Testis (tissue), 3 donors: Measurements from ENCODE around the gene ZNF26. TPM values are rescaled to one million over a fixed set of nuclear protein-coding genes. Genes with fewer than 3 reads are reported as not detected.

Source experiments
- DNase-seq: peaks from one replicate; pipeline ENCODE4 v3.0.0-alpha.2; 2019
- H3K27ac ChIP-seq, 2 donors: fragments of 200-600 bp; sonication (generic); one replicate each; pipeline ENCODE4 v1.5.1; 2019
- H3K27me3 ChIP-seq: fragments of 200-600 bp; sonication (generic); one replicate; pipeline ENCODE4 v1.5.1; 2019
- H3K36me3 ChIP-seq: fragments of 200-600 bp; sonication (generic); one replicate; pipeline ENCODE4 v1.5.1; 2017; ENCODE audit warnings: low read depth; ENCODE audit errors: missing control alignments
- H3K4me1 ChIP-seq: fragments of 200-600 bp; sonication (generic); one replicate; pipeline ENCODE4 v1.5.1; 2019
- H3K4me3 ChIP-seq, 2 donors: fragments of 200-600 bp; sonication (generic); one replicate each; pipeline ENCODE4 v1.5.1; 2017 to 2019
- H3K9me3 ChIP-seq: fragments of 200-600 bp; sonication (generic); one replicate; pipeline ENCODE4 v1.5.1; 2017
- CTCF ChIP-seq, 3 experiments: fragments of 450-650 bp in 2 of 3; fragments of 200-600 bp in 1 of 3; sonication (generic) in 1 of 3; IDR thresholded peaks; one replicate each; pipeline ENCODE4 v1.5.1; 2016 to 2019; ENCODE audit warnings: antibody characterized with exemption in 3 of 3, mild to moderate bottlenecking in 2 of 3, moderate library complexity in 1 of 3
- POLR2A ChIP-seq: fragments of 450-650 bp; IDR thresholded peaks from one replicate; pipeline ENCODE4 v1.6.1; 2017; ENCODE audit warnings: antibody characterized with exemption, mild to moderate bottlenecking, moderate library complexity
- WGBS, 2 donors: methylation state at CpG; one replicate each; pipeline ENCODE4 v1.1.5; 2018; 5-methylcytosine and 5-hydroxymethylcytosine counted together
- intact Hi-C: fragments of 100-400 bp; cut with DNase I; formaldehyde crosslinking; loops from one replicate; pipeline ENCODE4 v1.15.1; 2023; ENCODE audit warnings: low total_unique reads
- polyA plus RNA-seq: library from polyadenylated mRNA; stranded (reverse); fragments of 350-450 nt; fragmentation: Illumina TruSeq; extraction: RNeasy Lipid Tissue Mini Kit (QIAGEN cat#74804); gene quantifications from one replicate; pipeline ENCODE4 v1.2.3, GENCODE V29; 2014; ENCODE audit warnings: low read depth, low replicate concordance; ENCODE audit not compliant: insufficient read depth
- total RNA-seq, 2 donors: library from RNA; depleted of rRNA; stranded (reverse); fragments of >200 nt; gene quantifications; one replicate each; pipeline ENCODE4 v1.2.3, GENCODE V29; 2016

ZNF26 gene
- total and polyA plus RNA-seq, 3 donors from 2014 or later, result 6.0 to 26.9 (median 24.2) TPM

- DNase-seq, result no peak
- Histone ChIP-seq H3K27me3 (no peaks in the 10 kb centered on the region), H3K4me1 (no peaks in the 10 kb centered on the region), H3K9me3 (no peaks in the 10 kb centered on the region), H3K27ac (no peak overlapping the region), H3K4me3 (no peak overlapping the region), H3K36me3 (no peaks in the 10 kb centered on the region)
- WGBS, 2 donors, result 0 to 39% methylated on average over 1 of the region's 1 CpG
- intact Hi-C loops, result no loop called here
- TF ChIP-seq POLR2A, result no peak
- no peak for TF ChIP-seq CTCF (IDR thresholded peaks at IDR 0.05)
Observed at GRCh38 chr12:132998741-132999140, 12.6 kb downstream of the ZNF26 start.

DNA sequence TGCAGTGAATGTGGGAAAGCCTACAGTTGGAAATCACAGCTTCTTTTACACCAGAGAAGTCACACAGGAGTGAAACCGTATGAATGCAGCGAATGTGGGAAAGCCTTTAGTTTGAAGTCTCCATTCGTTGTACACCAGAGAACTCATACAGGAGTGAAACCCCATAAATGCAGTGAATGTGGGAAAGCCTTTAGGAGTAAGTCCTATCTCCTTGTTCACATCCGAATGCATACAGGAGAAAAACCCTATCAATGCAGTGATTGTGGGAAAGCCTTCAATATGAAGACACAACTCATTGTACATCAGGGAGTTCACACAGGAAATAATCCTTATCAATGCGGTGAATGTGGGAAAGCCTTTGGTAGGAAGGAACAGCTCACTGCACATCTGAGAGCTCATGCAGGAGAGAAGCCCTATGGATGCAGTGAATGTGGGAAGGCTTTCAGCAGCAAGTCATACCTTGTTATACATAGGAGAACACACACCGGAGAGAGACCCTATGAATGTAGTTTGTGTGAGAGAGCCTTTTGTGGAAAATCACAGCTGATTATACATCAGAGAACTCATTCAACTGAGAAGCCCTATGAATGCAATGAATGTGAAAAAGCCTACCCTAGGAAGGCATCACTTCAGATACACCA, 24.6 kb downstream of the ZNF26 start:
- Histone ChIP-seq H3K27ac (no peak overlapping the region), H3K36me3 (peaks cover 3% of the 10 kb centered on the region), H3K4me1 (no peaks in the 10 kb centered on the region), H3K9me3 (peaks cover 4% of the 10 kb centered on the region), H3K4me3 (no peak overlapping the region), H3K27me3 (no peaks in the 10 kb centered on the region)
- TF ChIP-seq CTCF (IDR thresholded peaks at IDR 0.05) (no peak), POLR2A (no peak)
- intact Hi-C loops, result no loop called here
- 94 to 95% methylated on average over 6 of the region's 6 CpGs for WGBS, 2 donors
- no peak for DNase-seq

DNA sequence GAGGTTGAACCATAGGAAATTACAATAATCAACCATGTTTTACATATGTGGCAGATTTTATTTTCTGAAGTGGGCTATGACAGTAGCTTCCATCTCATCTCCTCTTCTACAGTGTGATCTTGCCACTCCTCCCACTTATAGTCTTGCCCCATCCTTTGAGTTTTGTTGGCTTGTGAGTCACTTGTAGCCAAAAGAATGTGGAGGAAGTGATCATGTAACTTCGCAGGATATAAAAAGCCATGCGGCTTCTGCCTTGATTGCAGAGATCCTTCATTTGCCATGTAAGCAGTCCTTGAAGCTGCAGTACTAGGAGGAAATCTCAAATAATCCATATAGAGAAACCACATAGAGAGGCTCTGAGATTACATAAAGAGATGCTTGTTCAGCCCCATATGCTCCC, 37.4 kb downstream of the ZNF26 start:
- Histone ChIP-seq H3K9me3 (no peaks in the 10 kb centered on the region), H3K27me3 (no peaks in the 10 kb centered on the region), H3K4me3 (no peak overlapping the region), H3K4me1 (no peaks in the 10 kb centered on the region), H3K36me3 (no peaks in the 10 kb centered on the region), H3K27ac (no peak overlapping the region)
- no peak for DNase-seq
- WGBS, 2 donors, result 84 to 97% methylated on average over 2 of the region's 2 CpGs
- TF ChIP-seq POLR2A (no peak), CTCF (IDR thresholded peaks at IDR 0.05) (no peak)
- intact Hi-C loops, result no loop called here

GRCh38 chr12:133026996-133027395, 40.8 kb downstream of the ZNF26 start:
- no peak overlapping the region for H3K27ac ChIP-seq
- H3K4me3 ChIP-seq, result no peak overlapping the region
- H3K27me3 ChIP-seq, result no peaks in the 10 kb centered on the region
- H3K36me3 ChIP-seq, result no peaks in the 10 kb centered on the region
- DNase-seq, result no peak
- TF ChIP-seq POLR2A (no peak), CTCF (IDR thresholded peaks at IDR 0.05) (no peak)
- WGBS, 2 donors, result 84 to 87% methylated on average over 7 of the region's 7 CpGs
- intact Hi-C loops, result no loop called here
- H3K9me3 ChIP-seq, result no peaks in the 10 kb centered on the region
- no peaks in the 10 kb centered on the region for H3K4me1 ChIP-seq
